ENCODE data around the gene EVX2.

EVX2 gene

GRCh38 chr2:176101842-176102241 lies 18.1 kb upstream of the EVX2 start:
- TF ChIP-seq CTCF (IDR thresholded peaks at IDR 0.05; ENCODE audit: insufficient read depth, low read depth, low read length, missing control alignments): no peak
- no peak for DNase-seq (ENCODE audit: low read depth)
- no peak overlapping the region for H3K4me3 ChIP-seq (ENCODE audit: low read length)

- no peak for TF ChIP-seq CTCF (IDR thresholded peaks at IDR 0.05; ENCODE audit: insufficient read depth, low read depth, low read length, missing control alignments)
- no peak for DNase-seq (ENCODE audit: low read depth)
These were observed 17.6 kb upstream of the EVX2 start for GRCh38 chr2:176101216-176101830.

GRCh38 chr2:176100547-176101140 lies 16.9 kb upstream of the EVX2 start:
- DNase-seq (ENCODE audit: low read depth): no peak
- TF ChIP-seq CTCF (IDR thresholded peaks at IDR 0.05; ENCODE audit: insufficient read depth, low read depth, low read length, missing control alignments): no peak
- no peak overlapping the region for H3K4me3 ChIP-seq (ENCODE audit: low read length)

More at GRCh38 chr2:176101216-176101830, 17.6 kb upstream of the EVX2 start:
- H3K4me3 ChIP-seq (ENCODE audit: low read length): no peak overlapping the region

DNA sequence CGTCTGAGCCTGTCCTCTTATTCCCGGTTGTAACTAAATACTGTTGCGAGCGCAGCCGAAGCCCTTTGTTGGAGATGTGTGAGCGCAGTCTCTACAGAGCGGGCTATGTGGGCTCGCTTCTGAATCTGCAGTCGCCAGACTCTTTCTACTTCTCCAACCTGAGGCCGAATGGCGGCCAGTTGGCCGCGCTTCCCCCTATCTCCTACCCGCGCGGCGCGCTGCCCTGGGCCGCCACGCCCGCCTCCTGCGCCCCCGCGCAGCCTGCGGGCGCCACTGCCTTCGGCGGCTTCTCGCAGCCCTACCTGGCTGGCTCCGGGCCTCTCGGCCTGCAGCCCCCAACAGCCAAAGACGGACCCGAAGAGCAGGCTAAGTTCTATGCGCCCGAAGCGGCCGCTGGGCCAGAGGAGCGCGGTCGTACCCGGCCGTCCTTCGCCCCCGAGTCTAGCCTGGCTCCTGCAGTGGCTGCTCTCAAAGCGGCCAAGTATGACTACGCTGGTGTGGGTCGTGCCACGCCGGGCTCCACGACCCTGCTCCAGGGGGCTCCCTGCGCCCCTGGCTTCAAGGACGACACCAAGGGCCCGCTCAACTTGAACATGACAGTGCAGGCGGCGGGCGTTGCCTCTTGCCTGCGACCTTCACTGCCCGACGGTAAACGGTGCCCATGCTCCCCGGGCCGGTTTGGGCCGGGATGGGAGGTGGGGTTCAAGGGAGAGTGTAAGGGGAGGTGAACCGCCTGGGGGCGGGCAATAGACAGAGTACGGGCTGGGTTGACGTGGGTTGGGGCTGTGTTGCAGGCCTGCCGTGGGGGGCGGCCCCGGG lies 16.2 kb upstream of the EVX2 start, which contains the start of gene HOXD12:
Gene HOXD12, plus strand, starts transcription at position 68 of the 819 bp plus-strand sequence. Its CDS starts 7 bp downstream, at position 75.
- no peak for DNase-seq (ENCODE audit: low read depth)
- no peak for TF ChIP-seq CTCF (IDR thresholded peaks at IDR 0.05; ENCODE audit: insufficient read depth, low read depth, low read length, missing control alignments)
- H3K4me3 ChIP-seq (ENCODE audit: low read length): no peak within 1 kb of the TSS

DNA sequence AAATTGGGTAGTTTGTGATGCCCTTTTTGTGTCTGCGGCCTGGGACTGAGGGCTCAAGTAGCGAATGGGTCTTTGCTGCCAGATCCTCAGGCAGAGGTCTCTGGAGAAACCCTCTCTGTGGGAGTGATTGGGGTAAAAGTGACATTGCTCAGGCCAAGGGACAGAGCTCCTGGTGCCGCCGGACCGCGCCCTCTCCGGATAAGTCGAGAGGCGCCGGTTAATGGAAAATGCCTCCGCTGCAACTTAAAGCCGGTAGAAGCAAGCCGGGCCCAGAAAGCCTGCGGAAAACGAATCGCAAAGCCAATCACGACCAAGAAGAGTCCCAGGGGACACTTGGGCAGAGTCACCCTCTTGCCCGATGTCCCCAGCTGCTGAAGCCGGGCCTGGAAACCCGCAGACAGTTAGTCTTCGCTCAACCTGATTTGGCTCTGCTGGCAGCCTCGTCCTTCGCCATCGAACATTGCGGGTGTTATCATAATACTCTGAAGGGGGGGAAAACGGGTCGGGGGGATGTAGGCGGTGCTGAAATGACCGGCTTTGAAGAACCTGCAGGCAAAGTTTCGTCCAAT lies 15.5 kb upstream of the EVX2 start:
- TF ChIP-seq CTCF (IDR thresholded peaks at IDR 0.05; ENCODE audit: insufficient read depth, low read depth, low read length, missing control alignments): no peak
- no peak for DNase-seq (ENCODE audit: low read depth)
- no peak overlapping the region for H3K4me3 ChIP-seq (ENCODE audit: low read length)

GRCh38 chr2:176098366-176099158 lies 14.8 kb upstream of the EVX2 start:
- no peak overlapping the region for H3K4me3 ChIP-seq (ENCODE audit: low read length)
- DNase-seq (ENCODE audit: low read depth): no peak
- TF ChIP-seq CTCF (IDR thresholded peaks at IDR 0.05; ENCODE audit: insufficient read depth, low read depth, low read length, missing control alignments): no peak
